ENCODE measurements around the gene CHIT1.

DNA sequence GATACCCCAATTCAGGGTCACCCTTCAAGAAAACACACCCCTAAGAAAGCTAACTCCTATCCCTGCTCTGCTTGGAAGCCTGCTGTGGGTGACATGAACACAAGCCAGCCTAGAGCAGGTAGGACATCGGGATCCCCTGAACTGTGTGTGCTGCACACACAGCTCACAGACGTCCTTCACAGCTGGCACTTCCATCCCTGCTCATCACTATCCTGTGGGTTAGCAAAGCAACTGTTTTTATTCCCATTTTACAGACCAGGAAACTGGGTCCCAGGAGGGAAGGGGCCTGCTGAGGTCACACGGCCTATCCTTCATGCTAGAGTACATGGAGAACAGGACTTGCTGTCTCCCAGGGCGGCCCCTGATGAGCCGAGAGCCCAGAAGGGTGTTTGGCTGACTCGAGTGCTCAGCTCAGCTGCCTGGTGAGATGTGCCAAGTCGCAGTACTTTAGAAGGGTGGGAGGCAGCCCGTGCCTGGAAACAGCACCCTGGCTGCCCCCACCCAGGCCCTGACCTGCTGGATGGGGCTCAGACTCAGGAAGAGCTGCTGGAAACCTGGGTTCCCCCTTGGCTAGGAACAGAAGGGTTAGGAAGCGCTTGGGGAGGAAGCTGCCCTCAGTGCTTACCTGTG, 47.6 kb upstream of the CHIT1 start:
- TF ChIP-seq, protein P1, sequence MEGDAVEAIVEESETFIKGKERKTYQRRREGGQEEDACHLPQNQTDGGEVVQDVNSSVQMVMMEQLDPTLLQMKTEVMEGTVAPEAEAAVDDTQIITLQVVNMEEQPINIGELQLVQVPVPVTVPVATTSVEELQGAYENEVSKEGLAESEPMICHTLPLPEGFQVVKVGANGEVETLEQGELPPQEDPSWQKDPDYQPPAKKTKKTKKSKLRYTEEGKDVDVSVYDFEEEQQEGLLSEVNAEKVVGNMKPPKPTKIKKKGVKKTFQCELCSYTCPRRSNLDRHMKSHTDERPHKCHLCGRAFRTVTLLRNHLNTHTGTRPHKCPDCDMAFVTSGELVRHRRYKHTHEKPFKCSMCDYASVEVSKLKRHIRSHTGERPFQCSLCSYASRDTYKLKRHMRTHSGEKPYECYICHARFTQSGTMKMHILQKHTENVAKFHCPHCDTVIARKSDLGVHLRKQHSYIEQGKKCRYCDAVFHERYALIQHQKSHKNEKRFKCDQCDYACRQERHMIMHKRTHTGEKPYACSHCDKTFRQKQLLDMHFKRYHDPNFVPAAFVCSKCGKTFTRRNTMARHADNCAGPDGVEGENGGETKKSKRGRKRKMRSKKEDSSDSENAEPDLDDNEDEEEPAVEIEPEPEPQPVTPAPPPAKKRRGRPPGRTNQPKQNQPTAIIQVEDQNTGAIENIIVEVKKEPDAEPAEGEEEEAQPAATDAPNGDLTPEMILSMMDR (IDR thresholded peaks at IDR 0.05; ENCODE audit: low read depth, low read length), result no peak
- TF ChIP-seq POLR2A (IDR thresholded peaks at IDR 0.05; ENCODE audit: extremely low read depth, insufficient read length) (no peak), MYC (IDR thresholded peaks at IDR 0.05; ENCODE audit: low read depth, low read length) (no peak)
- TF ChIP-seq, protein P2, sequence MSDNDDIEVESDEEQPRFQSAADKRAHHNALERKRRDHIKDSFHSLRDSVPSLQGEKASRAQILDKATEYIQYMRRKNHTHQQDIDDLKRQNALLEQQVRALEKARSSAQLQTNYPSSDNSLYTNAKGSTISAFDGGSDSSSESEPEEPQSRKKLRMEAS (IDR thresholded peaks at IDR 0.05; ENCODE audit: low read depth, low read length), result no peak
